Raji (cell line): ENCODE data around the gene TECPR2.

Source experiments
- POLR2A ChIP-seq: IDR thresholded peaks from 2 replicates; pipeline ENCODE4 v1.6.1; 2011; ENCODE audit warnings: low read depth, low read length, control low read depth; ENCODE audit not compliant: insufficient read depth

The TECPR2 gene

DNA sequence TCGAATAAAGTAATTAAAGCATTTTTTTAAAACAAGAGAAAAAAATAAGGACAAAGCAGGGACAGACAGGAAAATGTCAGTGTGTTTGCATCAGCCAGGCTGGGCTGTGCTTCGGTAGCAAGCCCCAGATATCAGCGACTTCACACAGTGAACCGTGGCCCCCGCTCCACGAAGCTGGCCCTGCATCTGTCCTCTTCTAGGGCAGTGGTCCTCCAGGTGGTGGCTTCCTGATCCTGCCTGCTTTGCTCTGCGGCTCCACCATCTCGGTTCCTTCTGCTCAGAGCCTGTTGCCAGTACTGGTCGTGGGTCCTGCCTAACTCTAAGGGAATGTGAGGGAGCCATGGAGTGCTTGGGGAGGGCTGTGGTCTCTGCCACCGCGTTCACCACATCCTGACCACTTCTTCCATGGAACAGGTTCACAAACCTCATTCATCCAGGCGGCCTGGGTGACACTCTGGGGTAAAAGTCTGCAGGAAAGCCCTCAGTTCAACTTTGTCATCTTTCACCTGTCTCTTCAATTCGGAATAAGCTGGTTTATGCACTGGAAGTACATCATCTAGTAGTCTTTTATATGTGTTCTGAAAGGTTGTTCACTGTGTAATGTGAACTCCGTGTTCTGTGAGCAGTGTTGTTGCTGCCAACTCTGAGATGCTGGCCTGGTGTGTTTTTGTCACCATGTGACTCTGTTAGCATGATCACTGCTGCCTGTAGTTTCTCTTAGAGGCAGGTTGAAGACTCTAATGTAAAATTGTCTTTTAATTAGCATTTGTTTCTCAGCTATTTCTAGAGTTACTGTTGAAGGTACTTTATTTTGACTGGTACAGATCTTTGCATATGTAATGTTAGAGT lies 99.0 kb downstream of the TECPR2 start:
- TF ChIP-seq POLR2A, result no peak

DNA sequence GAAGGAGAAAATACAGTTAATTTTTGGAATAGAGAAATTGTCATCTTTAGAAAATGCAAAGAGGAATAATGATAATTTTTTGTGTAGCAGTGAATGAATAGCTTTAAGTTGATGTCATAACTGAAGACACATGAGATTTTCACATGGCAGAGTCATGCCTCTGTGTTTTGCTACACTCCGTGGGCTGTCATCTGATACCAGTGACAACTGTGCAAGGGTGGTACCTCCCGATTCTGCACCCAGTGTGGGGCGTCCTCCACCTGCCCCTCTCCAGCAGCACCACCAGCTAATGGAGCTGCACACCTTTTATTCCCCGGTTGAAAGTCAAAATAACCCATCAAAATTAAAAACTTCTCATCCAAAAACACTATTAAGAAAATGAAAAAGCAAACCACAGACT lies 99.7 kb downstream of the TECPR2 start:
- TF ChIP-seq POLR2A, result no peak

DNA sequence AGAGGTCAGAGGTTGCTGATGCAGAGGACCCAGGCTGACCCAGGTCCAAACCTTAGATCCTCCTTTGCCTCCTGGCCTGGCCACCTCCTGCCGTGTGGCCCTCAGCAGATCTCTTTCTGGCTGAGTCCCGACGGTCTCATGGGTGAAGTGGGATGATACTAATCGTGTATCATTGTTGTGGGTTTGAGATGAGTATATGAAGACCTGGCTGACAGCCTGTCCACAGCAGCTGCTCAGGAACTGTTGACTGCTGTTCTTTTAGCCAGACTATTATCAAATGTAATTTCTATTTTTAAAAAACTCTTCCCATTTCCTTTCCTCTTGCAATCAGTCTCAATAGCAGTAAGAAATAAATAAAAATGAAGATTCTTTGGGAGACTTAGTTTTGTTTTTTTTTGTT lies 101.3 kb downstream of the TECPR2 start:
- no peak for TF ChIP-seq POLR2A

DNA sequence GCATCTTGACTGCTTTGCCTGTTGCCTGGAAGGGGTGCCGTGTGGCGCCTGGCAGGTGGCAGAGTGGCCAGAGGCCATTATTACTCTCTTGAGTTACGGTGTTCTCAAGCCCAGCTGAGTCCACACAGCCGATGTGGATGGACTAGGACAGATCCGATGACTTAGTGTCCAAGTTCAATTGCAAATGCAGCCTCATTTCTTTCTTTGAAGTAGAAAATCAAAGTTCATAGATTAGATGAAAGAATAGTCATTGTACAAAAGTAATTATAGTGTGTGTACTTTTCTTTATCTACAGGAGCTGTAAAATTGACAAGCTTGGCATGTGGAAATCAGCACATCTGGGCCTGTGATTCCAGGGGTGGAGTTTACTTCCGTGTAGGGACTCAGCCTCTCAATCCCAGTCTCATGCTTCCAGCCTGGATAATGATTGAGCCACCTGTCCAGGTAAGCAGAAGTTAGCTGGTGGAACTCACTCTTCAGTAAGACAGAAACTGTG lies 102.2 kb downstream of the TECPR2 start:
- TF ChIP-seq POLR2A, result no peak

DNA sequence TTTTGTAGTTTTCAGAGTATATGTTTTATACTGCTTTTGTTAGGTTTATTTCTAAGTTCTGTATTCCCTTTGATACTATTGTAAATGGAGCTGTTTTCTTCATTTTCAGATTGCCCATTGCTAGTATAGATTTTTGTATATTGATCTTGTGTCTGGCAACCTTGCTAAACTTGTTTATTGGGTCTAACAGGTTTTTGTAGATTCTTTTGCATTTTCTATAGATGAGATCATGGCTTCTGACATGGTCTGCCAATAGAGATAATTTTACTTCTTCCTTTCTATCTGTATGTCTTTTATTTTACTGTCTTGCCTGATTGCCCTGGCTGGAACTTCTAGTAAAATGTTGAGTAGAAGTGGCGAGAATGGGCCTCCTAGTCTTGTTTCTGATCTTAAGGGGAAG lies 106.5 kb downstream of the TECPR2 start:
- TF ChIP-seq POLR2A, result no peak

DNA sequence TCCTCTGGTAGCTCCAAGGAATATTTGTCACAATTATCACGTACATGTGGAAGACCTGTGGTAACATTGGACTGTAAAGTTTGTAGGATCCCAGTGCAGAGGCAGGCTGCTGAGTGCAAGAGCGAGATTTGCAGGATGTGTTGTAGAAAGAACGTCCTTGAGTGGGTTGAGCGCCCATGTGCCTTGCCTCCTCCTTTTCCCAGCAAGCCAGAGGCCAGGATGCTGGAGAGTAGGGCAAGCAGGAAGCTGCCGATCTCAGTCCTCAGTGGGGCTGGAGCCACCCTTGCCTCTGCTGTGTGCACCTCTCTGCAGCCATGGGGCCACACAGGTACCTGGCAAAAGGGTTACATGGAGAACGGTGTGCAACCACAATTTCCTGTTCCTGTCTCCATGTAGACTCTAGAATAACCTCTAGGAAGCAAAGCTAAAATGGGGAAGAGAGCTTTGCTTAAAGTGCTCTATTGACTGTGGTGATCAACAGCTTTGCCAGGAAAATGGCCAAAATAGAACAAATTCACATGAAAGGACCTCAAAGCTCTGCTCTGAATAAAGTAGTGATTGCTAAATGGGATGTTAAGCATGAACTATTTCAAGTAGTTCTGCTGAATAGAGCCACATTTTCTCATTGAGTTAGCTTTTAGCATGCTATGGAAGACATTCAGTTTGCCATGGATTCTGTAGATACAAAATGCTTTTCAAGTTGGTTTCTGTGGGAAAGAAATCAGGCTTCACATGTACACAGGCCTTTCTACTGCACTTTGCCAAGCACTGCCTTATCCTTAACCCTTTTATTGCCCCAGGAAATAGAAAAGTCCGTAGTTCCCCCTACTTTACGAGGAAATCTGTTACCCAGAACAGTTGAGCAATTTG lies 109.4 kb downstream of the TECPR2 start:
- no peak for TF ChIP-seq POLR2A

DNA sequence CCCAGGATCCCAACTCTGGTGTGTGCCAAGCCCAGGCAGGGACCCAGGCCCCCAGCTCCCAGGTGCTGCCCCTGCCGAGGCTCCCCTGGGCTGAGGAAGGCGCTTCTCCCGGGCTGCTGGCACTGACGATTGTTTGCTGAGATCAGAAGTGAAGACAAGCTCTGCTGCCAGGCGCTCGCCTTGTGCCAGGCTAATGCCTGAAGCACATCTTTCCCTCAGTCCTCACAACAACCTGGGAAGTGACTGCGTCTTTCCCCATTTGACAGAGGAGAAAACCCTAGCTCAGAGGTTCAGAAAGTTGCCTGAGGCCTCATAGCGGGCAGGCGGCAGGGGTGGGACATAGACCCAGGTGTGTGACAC lies 110.0 kb downstream of the TECPR2 start:
- no peak for TF ChIP-seq POLR2A

DNA sequence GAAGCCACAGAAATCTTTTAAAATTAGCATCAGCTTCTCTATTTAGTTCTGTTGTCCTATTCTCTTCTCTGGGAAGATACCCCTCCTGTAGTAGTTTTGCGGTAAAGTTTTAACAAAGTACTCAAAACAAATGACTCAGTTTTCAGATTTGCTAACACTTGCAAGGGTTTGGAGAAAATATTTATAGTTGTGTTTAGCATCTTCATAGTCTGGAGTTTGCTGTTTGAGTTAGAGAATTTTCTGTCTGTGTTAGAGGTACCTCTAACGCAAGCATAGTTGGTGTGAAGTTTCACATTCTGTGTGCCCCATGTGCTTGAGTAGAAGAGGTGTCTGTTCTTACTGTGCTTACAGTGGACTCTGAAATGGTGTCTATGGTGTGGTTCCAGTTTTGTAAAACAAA lies 110.8 kb downstream of the TECPR2 start:
- no peak for TF ChIP-seq POLR2A

DNA sequence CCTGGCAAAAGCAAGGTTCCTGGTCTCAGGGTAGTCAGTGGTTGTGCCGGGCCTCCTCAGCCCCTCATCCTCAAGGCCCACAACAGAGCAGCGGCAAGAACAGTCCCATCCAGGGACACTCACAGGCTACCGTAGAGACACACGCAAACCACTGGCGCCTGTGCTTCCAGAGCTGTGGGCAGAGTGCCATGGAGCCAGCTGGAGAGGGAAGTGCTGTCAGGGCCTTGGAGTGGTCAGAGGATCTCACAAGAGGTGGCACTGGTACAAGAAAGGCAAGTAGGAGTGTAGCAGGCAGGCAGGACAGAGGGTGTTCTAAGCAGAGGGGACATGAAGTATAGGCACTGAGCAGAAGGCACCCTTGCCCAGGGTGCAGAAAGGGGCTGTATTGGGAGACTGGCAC lies 112.2 kb downstream of the TECPR2 start:
- TF ChIP-seq POLR2A, result no peak

DNA sequence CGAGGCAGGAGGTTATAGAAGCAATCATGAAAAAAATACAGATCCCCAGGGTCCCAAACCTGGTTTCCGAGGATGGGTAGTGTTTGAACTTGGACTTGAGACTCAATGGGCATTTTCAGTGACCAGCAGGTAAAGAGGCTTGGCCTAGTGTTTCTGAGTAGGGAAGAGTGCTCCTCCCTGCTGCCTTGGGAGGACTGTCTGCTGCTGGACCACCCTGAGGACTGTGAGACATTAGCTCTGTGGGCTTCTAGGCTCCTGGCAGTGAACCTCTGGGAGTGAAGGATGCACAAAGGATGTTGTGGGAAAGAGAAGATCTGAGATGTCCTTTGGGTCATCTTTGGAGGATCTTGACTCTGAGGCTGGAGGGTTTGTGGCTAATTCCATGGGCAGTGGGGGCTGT lies 116.4 kb downstream of the TECPR2 start:
- TF ChIP-seq POLR2A, result no peak

DNA sequence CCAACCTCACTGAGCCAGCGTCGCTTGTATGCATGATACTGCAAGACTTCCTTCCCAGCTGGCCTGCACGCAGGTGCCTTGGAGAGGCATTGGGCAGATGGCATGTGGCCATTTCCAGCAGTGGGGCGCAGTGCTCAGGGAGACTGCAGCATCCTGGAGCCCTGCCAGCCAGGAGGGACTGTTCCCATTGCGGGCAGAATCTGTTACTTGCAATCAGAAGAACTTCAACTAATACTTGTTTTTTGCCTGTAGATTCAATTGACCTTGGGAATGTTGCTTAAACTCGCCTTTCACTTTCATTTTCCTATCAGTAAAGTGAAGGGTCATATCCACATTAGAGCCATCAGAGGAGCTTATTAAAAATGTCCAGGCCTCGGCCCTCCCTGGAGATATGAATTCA lies 117.0 kb downstream of the TECPR2 start:
- TF ChIP-seq POLR2A, result no peak

DNA sequence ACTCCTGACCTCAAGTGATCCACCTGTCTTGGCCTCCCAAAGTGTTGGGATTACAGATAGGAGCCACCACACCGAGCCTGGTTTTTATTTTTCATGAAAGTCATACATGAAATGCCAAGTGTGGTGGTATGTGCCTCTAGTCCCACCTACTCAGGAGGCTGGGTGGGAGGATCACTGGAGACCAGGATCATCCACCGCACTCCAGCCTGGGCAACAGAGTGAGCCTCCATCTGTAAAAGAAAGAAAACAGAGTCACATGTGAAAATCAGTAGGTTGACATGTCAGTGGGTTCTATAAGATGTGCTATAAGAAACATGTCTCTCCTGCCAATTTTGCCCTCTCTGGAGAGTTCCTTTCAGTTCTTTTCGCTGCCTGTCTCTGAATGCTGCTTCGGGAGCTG lies 118.6 kb downstream of the TECPR2 start:
- no peak for TF ChIP-seq POLR2A

DNA sequence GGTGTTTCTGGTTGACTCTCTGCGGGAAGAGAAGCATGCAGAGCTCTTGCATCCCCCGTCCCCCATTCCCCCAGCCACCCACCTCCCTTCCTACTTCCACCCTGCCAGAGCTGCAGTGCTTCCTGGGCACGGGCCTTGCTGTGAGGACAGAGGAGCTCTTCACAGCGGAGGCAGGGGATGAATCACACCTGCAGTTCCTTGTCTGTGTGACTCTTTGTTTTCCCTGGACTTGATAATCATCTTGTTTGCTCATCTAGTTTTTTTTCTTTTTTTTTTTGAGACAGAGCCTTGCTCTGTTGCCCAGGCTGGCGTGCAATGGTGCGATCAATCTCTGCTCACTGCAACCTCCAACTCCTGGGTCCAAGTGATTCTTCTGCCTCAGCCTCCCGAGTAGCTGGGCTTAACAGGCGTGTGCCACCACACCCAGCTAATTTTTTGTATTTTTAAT lies 119.1 kb downstream of the TECPR2 start:
- no peak for TF ChIP-seq POLR2A

DNA sequence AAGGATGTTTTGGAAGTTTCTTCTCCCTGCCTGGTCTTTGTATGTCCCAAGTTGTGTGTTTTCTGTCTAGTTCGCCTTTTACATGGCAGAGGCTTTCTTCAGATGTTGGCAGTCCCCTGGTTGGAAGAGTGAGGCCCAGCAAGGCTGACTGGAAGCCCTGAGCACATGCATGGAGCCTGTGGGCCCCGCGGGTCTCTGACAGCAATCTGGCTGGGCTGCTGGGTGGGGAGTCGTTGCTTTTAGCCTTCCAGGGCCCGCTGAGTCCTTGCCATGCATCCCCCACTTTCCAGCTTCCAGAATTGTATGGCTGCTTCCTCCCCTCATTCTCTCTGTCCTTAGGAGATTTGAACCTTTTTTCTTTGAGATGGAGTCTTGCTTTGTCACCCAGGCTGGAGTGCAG lies 121.6 kb downstream of the TECPR2 start:
- TF ChIP-seq POLR2A, result no peak

DNA sequence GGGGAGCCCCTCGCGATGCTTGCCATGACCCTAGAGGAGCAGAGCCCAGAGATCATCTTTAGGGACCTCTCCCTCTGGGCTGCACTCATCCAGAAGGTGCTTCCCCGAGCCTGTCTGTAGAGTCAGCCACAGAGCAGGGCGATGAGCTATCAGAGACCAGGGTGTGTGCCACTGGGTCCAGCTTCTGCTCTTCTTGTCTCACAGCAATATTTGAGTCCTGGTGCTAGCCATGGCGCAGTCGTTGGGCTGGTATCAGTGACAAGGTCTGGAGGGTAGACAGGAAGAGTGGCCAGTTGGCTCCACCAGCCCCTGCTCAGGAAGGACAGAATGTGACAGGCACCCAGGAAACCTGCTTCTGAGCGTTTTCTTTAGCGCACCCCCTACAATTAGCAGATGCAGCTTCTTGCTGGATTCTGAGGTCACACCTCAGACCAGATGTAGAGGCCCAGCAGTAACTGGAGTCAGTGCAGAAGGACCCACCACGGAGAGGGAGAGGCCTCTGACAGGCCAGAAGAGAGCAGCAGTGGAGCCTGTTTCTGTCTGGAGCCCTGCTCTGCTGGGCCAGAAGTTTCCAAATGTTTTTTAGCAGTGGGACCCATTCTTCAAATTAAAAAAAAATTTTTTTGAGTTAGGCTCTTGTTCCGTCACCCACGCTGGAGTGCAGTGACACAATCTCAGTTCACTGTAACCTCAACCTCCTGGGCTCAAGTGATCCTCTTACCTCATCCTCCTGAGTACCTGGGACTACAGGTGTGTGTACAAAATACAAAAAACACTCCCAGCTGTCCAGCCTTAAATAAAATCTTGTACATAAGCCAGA lies 123.2 kb downstream of the TECPR2 start:
- no peak for TF ChIP-seq POLR2A
